Transverse colon (tissue), 4 donors: ENCODE measurements around the gene LIG1.

Experiments
- CTCF ChIP-seq, 5 experiments: fragments of 200-600 bp in 3 of 5; fragments of 450-650 bp in 2 of 5; sonication (generic) in 3 of 5; IDR thresholded peaks; 1 replicate in 2 of 5; 2 replicates in 3 of 5; pipeline ENCODE4 v1.5.1; 2016 to 2017; ENCODE audit warnings: antibody characterized with exemption in 5 of 5, inconsistent platforms in 3 of 5, mild to moderate bottlenecking in 2 of 5, moderate library complexity in 1 of 5
- EP300 ChIP-seq: sonication (generic); formaldehyde crosslinking; IDR thresholded peaks from one replicate; pipeline ENCODE4 v1.6.1; 2017; ENCODE audit warnings: antibody characterized with exemption, low read depth
- POLR2A ChIP-seq: fragments of 450-650 bp; IDR thresholded peaks from one replicate; pipeline ENCODE4 v1.6.1; 2016; ENCODE audit warnings: antibody characterized with exemption, mild to moderate bottlenecking, moderate library complexity
- POLR2AphosphoS5 ChIP-seq, 3 donors: sonication (generic); formaldehyde crosslinking; IDR thresholded peaks; one replicate each; pipeline ENCODE4 v1.6.1; 2016; ENCODE audit warnings: antibody characterized with exemption in 3 of 3

- TF ChIP-seq POLR2A (no peak), CTCF (IDR thresholded peaks at IDR 0.05) (no peak), POLR2AphosphoS5 (IDR thresholded peaks at IDR 0.05) (no peak), EP300 (no peak)
Observed at GRCh38 chr19:48094855-48095203, 75.3 kb downstream of the LIG1 start.
